T47D (cell line): Measurements from ENCODE around the gene TNFRSF13B.
"Not testable (repeated sequence)": the region's sequence is repeated elsewhere in the genome, so short reads cannot be mapped to it uniquely, and the experiment has no call there.

Experiments
- DNase-seq, 2 experiments: peaks; one replicate each; pipeline versions ENCODE4 v3.0.0 to v3.0.0-alpha.2; 2011 to 2012; ENCODE audit warnings: low read depth in 1 of 2, low spot score in 1 of 2
- JUND ChIP-seq: IDR thresholded peaks from 2 replicates; pipeline ENCODE4 v1.6.1; 2012; ENCODE audit warnings: low read depth
- in situ Hi-C: cut with HindIII; loops from 2 replicates; pipeline ENCODE4 v1.10.0; 2016; ENCODE audit warnings: low sequenced_read_pairs, low pct_unique_long_range_greater_than_20kb

TNFRSF13B gene

GRCh38 chr17:16971458-16972338 is at the start of gene TNFRSF13B:
Gene TNFRSF13B (minus strand): TSS chr17:16972118. CDS start chr17:16972075, 43 bp downstream.
- DNase-seq: no peak
- in situ Hi-C loops: no loop called here
- TF ChIP-seq JUND: no peak

DNA sequence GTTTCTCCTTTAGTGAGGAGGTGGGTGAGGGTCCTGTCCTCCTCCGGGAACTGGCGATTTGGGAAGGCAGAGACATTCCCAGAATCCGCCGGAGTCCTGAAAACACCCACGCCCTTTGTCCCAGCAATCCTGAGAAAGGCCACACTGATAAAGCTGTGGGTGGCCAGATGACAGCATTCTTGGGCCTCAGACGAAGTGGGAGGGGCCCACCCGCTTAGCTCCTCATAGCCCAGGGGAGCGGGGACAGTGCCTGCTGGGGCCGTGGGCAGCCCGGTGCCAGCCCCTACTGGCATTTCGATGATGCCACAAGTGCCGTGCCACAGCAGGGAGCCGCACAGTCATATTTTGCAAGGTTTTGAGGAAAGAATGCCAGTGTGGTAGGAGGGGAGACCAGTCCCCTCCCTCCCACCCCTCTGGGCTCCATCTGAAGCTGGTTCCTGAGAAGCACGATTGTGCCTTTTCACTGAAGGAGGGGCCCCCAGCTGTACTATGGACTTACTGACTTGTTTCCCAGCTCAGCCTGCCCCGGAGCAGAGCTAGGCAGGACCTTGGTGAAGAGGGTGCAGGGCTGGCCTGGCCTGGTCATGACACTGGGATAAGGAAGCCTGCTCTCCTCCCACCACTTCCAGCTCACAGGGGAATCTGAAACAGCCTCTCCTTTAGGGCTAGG is 49.4 kb upstream of the TNFRSF13B start:
- no peak for DNase-seq
- TF ChIP-seq JUND: no peak
- in situ Hi-C loops: no loop called here

DNA sequence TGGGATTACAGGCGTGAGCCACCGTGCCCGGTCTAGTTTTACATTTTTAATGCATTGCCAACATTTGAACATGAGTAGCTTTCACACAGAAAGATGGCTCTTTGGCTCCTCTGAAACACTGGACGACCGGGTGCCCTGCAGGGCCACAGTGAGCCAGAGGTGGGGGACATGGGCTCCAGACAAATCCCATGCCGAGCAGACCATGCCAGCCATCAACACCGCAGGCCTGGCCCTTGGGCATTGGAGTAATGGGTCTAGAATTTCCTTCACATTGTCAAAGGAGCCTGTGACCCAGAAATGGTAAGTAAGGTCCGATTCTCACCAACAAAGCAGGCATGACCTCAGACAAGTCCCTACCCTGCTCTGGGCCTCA is 48.9 kb upstream of the TNFRSF13B start:
- in situ Hi-C loops: no loop called here
- TF ChIP-seq JUND: no peak
- no peak for DNase-seq

GRCh38 chr17:17019891-17020456 is 48.1 kb upstream of the TNFRSF13B start:
- DNase-seq: peak in 1 of 2 experiments; percentile 55
- in situ Hi-C loops: no loop called here
- TF ChIP-seq JUND: no peak

DNA sequence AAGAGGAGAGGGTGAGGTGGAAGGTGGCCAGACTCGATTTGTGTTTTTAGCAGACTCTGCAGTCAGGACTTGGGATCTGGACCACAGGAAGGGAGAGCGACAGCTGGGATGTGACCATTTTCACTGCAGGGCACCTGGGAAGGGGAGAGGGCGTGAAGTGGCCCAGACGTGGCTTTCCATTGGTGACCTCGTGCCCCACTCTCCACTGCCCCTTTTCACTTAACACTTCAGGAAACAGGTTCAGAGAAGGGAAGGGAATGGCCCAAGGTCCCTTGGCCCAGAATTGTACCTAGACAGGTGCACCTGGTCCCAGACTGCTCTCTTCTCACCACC is 47.5 kb upstream of the TNFRSF13B start:
- in situ Hi-C loops: no loop called here
- TF ChIP-seq JUND: no peak
- DNase-seq: no peak

GRCh38 chr17:17018612-17019429 is 46.9 kb upstream of the TNFRSF13B start:
- in situ Hi-C loops: no loop called here
- DNase-seq: peak; percentile 55 to 83
- TF ChIP-seq JUND: no peak

- in situ Hi-C loops: no loop called here
- no peak for TF ChIP-seq JUND
- no peak for DNase-seq
Observed at GRCh38 chr17:17018021-17018441, 46.1 kb upstream of the TNFRSF13B start.

GRCh38 chr17:17017343-17018014 is 45.6 kb upstream of the TNFRSF13B start:
- no peak for DNase-seq
- in situ Hi-C loops: no loop called here

GRCh38 chr17:17016199-17017197 is 44.6 kb upstream of the TNFRSF13B start:
- in situ Hi-C loops, DNase-seq: not testable (repeated sequence)

More at GRCh38 chr17:17017343-17018014, 45.6 kb upstream of the TNFRSF13B start:
- TF ChIP-seq JUND: no peak

DNA sequence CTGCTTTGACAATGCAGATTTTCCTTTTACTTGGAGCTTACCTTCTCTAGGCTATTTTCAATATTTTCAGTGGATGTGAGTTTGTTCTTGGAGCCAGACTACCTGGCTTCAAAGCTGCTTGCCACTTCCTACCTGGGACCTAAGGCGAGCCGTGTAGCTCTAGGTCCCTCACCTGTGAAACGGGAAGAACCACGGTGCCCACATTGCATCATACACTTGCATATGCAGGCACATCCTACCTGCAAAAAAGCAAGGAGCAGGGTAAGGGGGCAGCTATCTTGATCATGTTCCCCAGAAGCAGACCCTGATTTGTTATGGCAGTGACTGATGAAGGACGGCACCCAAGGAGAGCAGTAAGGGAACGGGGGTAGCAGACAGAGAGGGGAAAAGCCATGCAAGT is 43.3 kb upstream of the TNFRSF13B start:
- TF ChIP-seq JUND: no peak
- DNase-seq: no peak
- in situ Hi-C loops: no loop called here

- in situ Hi-C loops, DNase-seq: not testable (repeated sequence)
Observed at GRCh38 chr17:17014748-17015124, 42.8 kb upstream of the TNFRSF13B start.

- DNase-seq, in situ Hi-C loops: not testable (repeated sequence)
Observed at GRCh38 chr17:17013828-17014747, 42.2 kb upstream of the TNFRSF13B start.

DNA sequence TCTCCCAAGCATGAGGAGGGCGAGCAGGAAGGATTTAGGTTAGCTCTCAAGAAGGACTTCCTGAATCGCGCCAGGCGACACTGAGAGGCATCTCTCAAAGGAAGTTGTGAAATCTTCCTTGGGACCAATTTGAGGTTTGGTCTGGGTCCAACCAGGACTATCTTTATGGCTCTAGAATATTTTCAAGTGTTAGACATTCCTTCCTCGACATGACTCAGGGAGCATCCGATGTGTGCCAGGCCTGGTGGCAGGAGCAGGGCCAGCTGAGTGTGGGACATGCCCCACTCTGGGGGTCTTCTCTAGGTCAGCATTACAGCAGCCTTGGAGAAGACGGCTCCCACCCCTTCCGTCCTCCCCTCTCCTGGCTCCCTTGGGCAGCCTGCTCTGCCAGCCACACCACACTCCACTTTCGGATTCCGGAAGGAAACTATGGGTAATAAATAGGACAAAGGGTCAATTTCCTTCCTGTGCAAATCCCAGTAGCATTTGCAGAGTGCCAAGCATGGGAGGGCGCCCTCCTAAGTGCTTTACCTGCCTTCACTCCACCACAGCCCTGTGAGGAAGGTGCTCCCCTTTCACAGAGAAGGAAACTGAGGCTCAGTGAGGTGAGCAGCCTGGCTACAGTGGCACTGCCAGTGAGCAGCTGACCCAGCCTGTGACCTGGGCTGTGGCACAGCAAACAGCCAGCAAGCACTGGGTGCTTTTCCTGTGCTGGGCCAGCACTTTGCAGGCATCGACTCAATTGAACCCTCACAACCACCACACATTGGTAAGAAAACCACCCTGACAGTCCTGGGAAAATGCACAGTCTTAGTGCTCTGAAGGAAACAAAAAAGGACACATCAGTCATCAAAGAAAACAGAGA is 39.4 kb upstream of the TNFRSF13B start:
- DNase-seq: peak in 1 of 2 experiments; percentile 64
- in situ Hi-C loops: not testable (repeated sequence)

DNA sequence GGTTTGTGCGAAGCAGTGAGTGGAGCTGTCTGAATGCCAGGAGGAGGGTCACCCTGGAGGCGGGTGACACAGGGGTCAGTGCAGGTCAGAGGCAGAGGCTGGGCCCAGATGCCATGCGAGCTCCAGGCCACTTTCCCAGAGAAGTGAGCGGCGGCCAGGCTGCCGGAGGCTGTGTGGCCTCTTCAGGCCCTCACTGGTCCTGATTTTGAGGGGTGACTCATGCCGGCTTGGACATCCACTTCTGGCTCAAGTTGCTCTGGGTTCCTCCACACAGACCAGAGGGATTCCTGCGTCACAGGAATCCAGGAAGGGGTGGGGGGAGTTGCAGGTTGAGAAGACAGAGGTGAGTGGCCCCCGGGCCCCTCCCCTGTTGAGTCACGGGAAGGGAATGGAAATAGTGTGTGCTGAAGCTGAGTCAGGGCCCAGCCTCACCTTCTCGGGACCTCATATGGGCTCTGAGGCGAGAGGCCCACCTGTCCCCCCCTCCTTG is 38.7 kb upstream of the TNFRSF13B start:
- DNase-seq, in situ Hi-C loops: not testable (repeated sequence)
